CD4-positive, alpha-beta T cell treated with Interleukin-17A for 1 hour (primary cell): ENCODE measurements around the gene MYL6.
"Not testable (repeated sequence)": the region's sequence is repeated elsewhere in the genome, so short reads cannot be mapped to it uniquely, and the experiment has no call there.

ENCODE experiments used
- DNase-seq: peaks from one replicate; pipeline ENCODE4 v3.0.0-alpha.2; 2020

The MYL6 gene

GRCh38 chr12:56193025-56193578 is 34.9 kb downstream of the MYL6 start:
- peak; percentile 87 for DNase-seq

GRCh38 chr12:56196818-56197550 is 38.8 kb downstream of the MYL6 start:
- not testable (repeated sequence) for DNase-seq

GRCh38 chr12:56197921-56198635 is 39.9 kb downstream of the MYL6 start:
- DNase-seq = no peak

DNA sequence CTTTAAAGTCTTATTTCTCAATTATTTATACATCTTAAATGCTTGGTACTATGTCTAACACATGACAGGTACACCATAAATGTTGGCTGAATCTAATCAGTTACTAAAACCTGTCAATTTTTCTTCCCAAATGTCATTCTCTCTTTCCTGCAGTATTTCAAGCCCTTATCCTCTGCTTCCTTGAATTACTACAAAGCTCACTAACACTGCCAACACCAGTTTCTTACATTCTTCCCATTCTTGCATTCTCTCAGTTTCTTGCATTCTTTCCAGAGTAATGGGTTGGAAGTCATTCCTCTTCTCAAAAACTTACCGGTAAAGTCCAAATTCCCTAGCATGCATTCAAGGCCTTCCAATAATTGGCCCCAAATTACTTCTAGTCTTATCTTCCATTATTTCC is 40.7 kb downstream of the MYL6 start:
- no peak for DNase-seq

DNA sequence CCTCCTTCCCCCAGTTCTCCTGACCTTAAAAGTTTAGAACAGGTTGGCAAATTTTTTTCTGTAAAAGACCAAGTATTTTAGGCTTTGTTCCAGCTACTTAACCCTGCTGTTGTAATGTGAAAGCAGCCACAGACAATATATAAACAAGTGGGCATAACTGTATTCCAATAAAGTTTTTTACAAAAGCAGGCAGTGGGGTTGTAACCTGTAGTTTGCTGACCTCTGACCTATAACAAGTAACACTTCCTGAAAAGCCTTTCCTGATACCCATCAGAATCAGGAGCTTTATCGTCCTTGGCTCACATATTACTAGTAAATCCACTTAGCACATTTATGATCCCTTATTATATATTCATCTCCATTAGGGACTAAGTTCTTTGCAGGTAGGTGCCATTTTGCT is 44.2 kb downstream of the MYL6 start:
- DNase-seq = no peak

GRCh38 chr12:56202838-56203237 is 44.7 kb downstream of the MYL6 start:
- DNase-seq = no peak

DNA sequence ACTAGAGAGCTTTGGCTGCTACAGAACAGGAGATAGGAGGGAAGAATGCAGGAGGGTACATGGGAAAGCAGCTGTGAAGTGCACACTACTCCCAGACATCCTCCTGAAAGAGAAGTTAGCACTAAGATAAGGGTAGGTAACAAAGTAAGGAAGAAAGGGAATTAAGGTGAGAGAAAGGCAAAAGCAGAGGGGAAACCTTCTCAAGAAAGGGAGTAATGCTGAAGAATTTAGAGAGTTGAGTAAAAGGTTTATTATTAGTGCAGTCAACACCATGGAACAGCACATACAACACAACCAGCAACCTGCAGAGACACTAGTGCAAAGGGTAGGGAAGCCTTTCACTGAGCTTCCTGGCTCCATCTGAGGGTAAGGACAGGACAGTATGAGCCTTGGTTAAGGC is 46.1 kb downstream of the MYL6 start:
- no peak for DNase-seq

- DNase-seq = no peak
Measured at GRCh38 chr12:56205445-56205844, 47.3 kb downstream of the MYL6 start.

- peak; percentile 45 for DNase-seq
Measured at GRCh38 chr12:56206452-56207166, 48.5 kb downstream of the MYL6 start.

GRCh38 chr12:56208006-56208405 is 49.8 kb downstream of the MYL6 start:
- DNase-seq = no peak
